COLO829 (cell line): ENCODE results near the gene GTF3C6.
"Not testable (repeated sequence)": the region's sequence is repeated elsewhere in the genome, so short reads cannot be mapped to it uniquely, and the experiment has no call there.

ENCODE experiments used
- DNase-seq: peaks from one replicate; pipeline ENCODE4 v3.0.0; 2012; ENCODE audit warnings: low spot score

Gene GTF3C6

GRCh38 chr6:110958329-110959192 lies at the start of gene GTF3C6:
TSS of gene GTF3C6 (plus strand) at chr6:110958706. CDS start at chr6:110958770, 64 bp downstream.
- DNase-seq: peak; percentile 68

- DNase-seq: no peak
Observed at GRCh38 chr6:110930781-110931180, 27.7 kb upstream of the GTF3C6 start.

- DNase-seq: no peak
Observed at GRCh38 chr6:110933912-110934311, 24.6 kb upstream of the GTF3C6 start.

- DNase-seq: no peak
Observed at GRCh38 chr6:110934381-110934898, 24.1 kb upstream of the GTF3C6 start.

- DNase-seq: no peak
Observed at GRCh38 chr6:110935171-110935570, 23.3 kb upstream of the GTF3C6 start.

- no peak for DNase-seq
Observed at GRCh38 chr6:110938171-110938570, 20.3 kb upstream of the GTF3C6 start.

- no peak for DNase-seq
Observed at GRCh38 chr6:110939429-110940200, 18.9 kb upstream of the GTF3C6 start.

- peak; percentile 21 for DNase-seq
Observed at GRCh38 chr6:110944681-110945151, 13.8 kb upstream of the GTF3C6 start.

- no peak for DNase-seq
Observed at GRCh38 chr6:110946498-110946897, 12.0 kb upstream of the GTF3C6 start.

- no peak for DNase-seq
Observed at GRCh38 chr6:110949679-110950285, 8.7 kb upstream of the GTF3C6 start.

GRCh38 chr6:110950440-110950839 lies 8.1 kb upstream of the GTF3C6 start:
- DNase-seq: no peak

GRCh38 chr6:110951008-110951407 lies 7.5 kb upstream of the GTF3C6 start:
- no peak for DNase-seq

- DNase-seq: no peak
Observed at GRCh38 chr6:110951986-110952794, 6.3 kb upstream of the GTF3C6 start.

GRCh38 chr6:110953633-110954303 lies 4.7 kb upstream of the GTF3C6 start:
- DNase-seq: no peak

GRCh38 chr6:110960014-110960390 lies 1.5 kb downstream of the GTF3C6 start:
- no peak for DNase-seq

- not testable (repeated sequence) for DNase-seq
Observed at GRCh38 chr6:110962636-110963035, 4.1 kb downstream of the GTF3C6 start.

GRCh38 chr6:110965629-110966229 lies 7.2 kb downstream of the GTF3C6 start:
- no peak for DNase-seq

GRCh38 chr6:110968661-110969060 lies 10.2 kb downstream of the GTF3C6 start:
- DNase-seq: not testable (repeated sequence)

GRCh38 chr6:110971468-110971867 lies 13.0 kb downstream of the GTF3C6 start:
- peak; percentile 28 for DNase-seq

- no peak for DNase-seq
Observed at GRCh38 chr6:110976575-110976974, 18.1 kb downstream of the GTF3C6 start.
